Measurements from ENCODE around the gene PLPPR1.

DNA sequence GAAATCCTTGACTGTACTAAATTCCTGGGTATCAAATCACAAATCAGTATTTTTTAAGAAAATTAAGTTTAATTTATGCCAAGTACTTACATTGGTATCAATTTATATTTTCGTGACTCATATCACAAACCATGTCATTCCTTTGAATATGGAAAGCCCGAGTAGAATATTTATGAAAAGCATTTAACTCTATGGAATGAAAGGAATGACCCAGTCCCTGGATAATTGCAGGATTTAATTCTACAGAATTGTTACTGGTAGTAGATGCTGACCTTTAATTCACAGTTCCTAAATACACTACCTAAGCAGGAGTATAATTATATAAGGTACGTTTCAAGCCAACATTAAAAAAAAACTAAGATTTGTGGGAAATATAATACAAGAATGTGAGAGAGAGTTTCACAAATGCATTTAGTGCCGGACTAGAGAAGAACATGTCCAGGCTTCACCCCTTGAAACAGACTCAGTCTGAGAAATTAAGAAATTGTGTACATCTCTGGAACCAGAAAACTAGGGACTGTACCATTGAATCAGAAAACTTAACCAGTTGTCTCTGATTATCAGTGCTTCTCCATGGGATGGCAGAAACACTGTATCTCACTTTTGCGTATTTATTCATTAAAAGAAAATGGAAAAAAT is 28.5 kb upstream of the PLPPR1 start:
- TF ChIP-seq, protein P1, sequence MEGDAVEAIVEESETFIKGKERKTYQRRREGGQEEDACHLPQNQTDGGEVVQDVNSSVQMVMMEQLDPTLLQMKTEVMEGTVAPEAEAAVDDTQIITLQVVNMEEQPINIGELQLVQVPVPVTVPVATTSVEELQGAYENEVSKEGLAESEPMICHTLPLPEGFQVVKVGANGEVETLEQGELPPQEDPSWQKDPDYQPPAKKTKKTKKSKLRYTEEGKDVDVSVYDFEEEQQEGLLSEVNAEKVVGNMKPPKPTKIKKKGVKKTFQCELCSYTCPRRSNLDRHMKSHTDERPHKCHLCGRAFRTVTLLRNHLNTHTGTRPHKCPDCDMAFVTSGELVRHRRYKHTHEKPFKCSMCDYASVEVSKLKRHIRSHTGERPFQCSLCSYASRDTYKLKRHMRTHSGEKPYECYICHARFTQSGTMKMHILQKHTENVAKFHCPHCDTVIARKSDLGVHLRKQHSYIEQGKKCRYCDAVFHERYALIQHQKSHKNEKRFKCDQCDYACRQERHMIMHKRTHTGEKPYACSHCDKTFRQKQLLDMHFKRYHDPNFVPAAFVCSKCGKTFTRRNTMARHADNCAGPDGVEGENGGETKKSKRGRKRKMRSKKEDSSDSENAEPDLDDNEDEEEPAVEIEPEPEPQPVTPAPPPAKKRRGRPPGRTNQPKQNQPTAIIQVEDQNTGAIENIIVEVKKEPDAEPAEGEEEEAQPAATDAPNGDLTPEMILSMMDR (IDR thresholded peaks at IDR 0.05), result no peak
- no peak for TF ChIP-seq POLR2AphosphoS5 (IDR thresholded peaks at IDR 0.05)
- TF ChIP-seq POLR2A (IDR thresholded peaks at IDR 0.05), result no peak

Data from gastroesophageal sphincter (tissue), 3 donors.